ENCODE measurements around the gene GPR39.
"Not testable (repeated sequence)": the region's sequence is repeated elsewhere in the genome, so short reads cannot be mapped to it uniquely, and the experiment has no call there.

GPR39 gene

GRCh38 chr2:132387126-132387525 is 29.5 kb upstream of the GPR39 start:
- Histone ChIP-seq H3K27me3 (ENCODE audit: insufficient read depth, low read length) (peaks cover 7% of the 10 kb centered on the region; the same call in 1 of the 2 replicates), H3K27ac (ENCODE audit: low read depth, low read length) (no peak overlapping the region), H3K36me3 (ENCODE audit: insufficient read depth, low read length) (no peaks in the 10 kb centered on the region), H3K4me1 (ENCODE audit: control insufficient read depth, insufficient read depth, low read length, unreplicated experiment) (no peaks in the 10 kb centered on the region), H3K79me2 (ENCODE audit: control insufficient read depth, insufficient read depth, low read length, unreplicated experiment) (no peaks in the 10 kb centered on the region), H2AFZ (ENCODE audit: low read length, unreplicated experiment) (no peak overlapping the region), H3K4me3 (ENCODE audit: low read depth, low read length) (no peak overlapping the region)

- Histone ChIP-seq H3K79me2 (ENCODE audit: control insufficient read depth, insufficient read depth, low read length, unreplicated experiment) (no peaks in the 10 kb centered on the region), H3K27ac (ENCODE audit: low read depth, low read length) (no peak overlapping the region), H3K4me3 (ENCODE audit: low read depth, low read length) (no peak overlapping the region), H3K27me3 (ENCODE audit: insufficient read depth, low read length) (peaks cover 13% of the 10 kb centered on the region; the same call in 1 of the 2 replicates), H2AFZ (ENCODE audit: low read length, unreplicated experiment) (no peak overlapping the region), H3K36me3 (ENCODE audit: insufficient read depth, low read length) (no peaks in the 10 kb centered on the region), H3K4me1 (ENCODE audit: control insufficient read depth, insufficient read depth, low read length, unreplicated experiment) (no peaks in the 10 kb centered on the region)
These were observed 26.5 kb upstream of the GPR39 start for GRCh38 chr2:132390076-132390475.

- H3K79me2 ChIP-seq (ENCODE audit: control insufficient read depth, insufficient read depth, low read length, unreplicated experiment): no peaks in the 10 kb centered on the region
- no peak overlapping the region for H2AFZ ChIP-seq (ENCODE audit: low read length, unreplicated experiment)
- H3K4me3 ChIP-seq (ENCODE audit: low read depth, low read length): no peak overlapping the region
- peaks cover 9% of the 10 kb centered on the region; the same call in 1 of the 2 replicates for H3K27me3 ChIP-seq (ENCODE audit: insufficient read depth, low read length)
- no peaks in the 10 kb centered on the region for H3K36me3 ChIP-seq (ENCODE audit: insufficient read depth, low read length)
- no peaks in the 10 kb centered on the region for H3K4me1 ChIP-seq (ENCODE audit: control insufficient read depth, insufficient read depth, low read length, unreplicated experiment)
- no peak overlapping the region for H3K27ac ChIP-seq (ENCODE audit: low read depth, low read length)
These were observed 25.2 kb upstream of the GPR39 start for GRCh38 chr2:132391378-132391777.

- H3K36me3 ChIP-seq (ENCODE audit: insufficient read depth, low read length): no peaks in the 10 kb centered on the region
- no peaks in the 10 kb centered on the region for H3K4me1 ChIP-seq (ENCODE audit: control insufficient read depth, insufficient read depth, low read length, unreplicated experiment)
- H3K27me3 ChIP-seq (ENCODE audit: insufficient read depth, low read length): peaks cover 9% of the 10 kb centered on the region; the same call in 1 of the 2 replicates
- no peak overlapping the region for H3K4me3 ChIP-seq (ENCODE audit: low read depth, low read length)
- H3K27ac ChIP-seq (ENCODE audit: low read depth, low read length): no peak overlapping the region
- H2AFZ ChIP-seq (ENCODE audit: low read length, unreplicated experiment): no peak overlapping the region
- H3K79me2 ChIP-seq (ENCODE audit: control insufficient read depth, insufficient read depth, low read length, unreplicated experiment): no peaks in the 10 kb centered on the region
These were observed 24.4 kb upstream of the GPR39 start for GRCh38 chr2:132392221-132392620.

GRCh38 chr2:132392879-132393278 is 23.7 kb upstream of the GPR39 start:
- no peaks in the 10 kb centered on the region for H3K4me1 ChIP-seq (ENCODE audit: control insufficient read depth, insufficient read depth, low read length, unreplicated experiment)
- no peak overlapping the region for H2AFZ ChIP-seq (ENCODE audit: low read length, unreplicated experiment)
- H3K27me3 ChIP-seq (ENCODE audit: insufficient read depth, low read length): peaks cover 11% of the 10 kb centered on the region; the same call in 1 of the 2 replicates
- no peaks in the 10 kb centered on the region for H3K79me2 ChIP-seq (ENCODE audit: control insufficient read depth, insufficient read depth, low read length, unreplicated experiment)
- H3K4me3 ChIP-seq (ENCODE audit: low read depth, low read length): no peak overlapping the region
- no peak overlapping the region for H3K27ac ChIP-seq (ENCODE audit: low read depth, low read length)
- H3K36me3 ChIP-seq (ENCODE audit: insufficient read depth, low read length): no peaks in the 10 kb centered on the region

- H3K4me3 ChIP-seq (ENCODE audit: low read depth, low read length); H3K79me2 ChIP-seq (ENCODE audit: control insufficient read depth, insufficient read depth, low read length, unreplicated experiment); H3K27ac ChIP-seq (ENCODE audit: low read depth, low read length); H3K4me1 ChIP-seq (ENCODE audit: control insufficient read depth, insufficient read depth, low read length, unreplicated experiment); H2AFZ ChIP-seq (ENCODE audit: low read length, unreplicated experiment); H3K36me3 ChIP-seq (ENCODE audit: insufficient read depth, low read length): not testable (repeated sequence)
- peaks cover 14% of the 10 kb centered on the region; the same call in 1 of the 2 replicates for H3K27me3 ChIP-seq (ENCODE audit: insufficient read depth, low read length)
These were observed 19.6 kb upstream of the GPR39 start for GRCh38 chr2:132397042-132397441.

GRCh38 chr2:132400169-132400900 is 16.3 kb upstream of the GPR39 start:
- Histone ChIP-seq H2AFZ (ENCODE audit: low read length, unreplicated experiment) (no peak overlapping the region), H3K27ac (ENCODE audit: low read depth, low read length) (no peak overlapping the region), H3K27me3 (ENCODE audit: insufficient read depth, low read length) (peaks cover 14% of the 10 kb centered on the region; the same call in 1 of the 2 replicates), H3K36me3 (ENCODE audit: insufficient read depth, low read length) (no peaks in the 10 kb centered on the region), H3K79me2 (ENCODE audit: control insufficient read depth, insufficient read depth, low read length, unreplicated experiment) (no peaks in the 10 kb centered on the region), H3K4me3 (ENCODE audit: low read depth, low read length) (no peak overlapping the region), H3K4me1 (ENCODE audit: control insufficient read depth, insufficient read depth, low read length, unreplicated experiment) (peaks cover 3% of the 10 kb centered on the region)

- Histone ChIP-seq H3K27me3 (ENCODE audit: insufficient read depth, low read length) (peaks cover 19% of the 10 kb centered on the region; the same call in 1 of the 2 replicates), H3K4me3 (ENCODE audit: low read depth, low read length) (no peak overlapping the region), H3K4me1 (ENCODE audit: control insufficient read depth, insufficient read depth, low read length, unreplicated experiment) (peaks cover 3% of the 10 kb centered on the region), H2AFZ (ENCODE audit: low read length, unreplicated experiment) (no peak overlapping the region), H3K27ac (ENCODE audit: low read depth, low read length) (no peak overlapping the region), H3K36me3 (ENCODE audit: insufficient read depth, low read length) (no peaks in the 10 kb centered on the region), H3K79me2 (ENCODE audit: control insufficient read depth, insufficient read depth, low read length, unreplicated experiment) (no peaks in the 10 kb centered on the region)
These were observed 15.7 kb upstream of the GPR39 start for GRCh38 chr2:132400901-132401240.

- H3K36me3 ChIP-seq (ENCODE audit: insufficient read depth, low read length): no peaks in the 10 kb centered on the region
- H3K79me2 ChIP-seq (ENCODE audit: control insufficient read depth, insufficient read depth, low read length, unreplicated experiment): no peaks in the 10 kb centered on the region
- no peak overlapping the region for H2AFZ ChIP-seq (ENCODE audit: low read length, unreplicated experiment)
- no peak overlapping the region for H3K4me3 ChIP-seq (ENCODE audit: low read depth, low read length)
- peaks cover 20% of the 10 kb centered on the region; the same call in 1 of the 2 replicates for H3K27me3 ChIP-seq (ENCODE audit: insufficient read depth, low read length)
- H3K27ac ChIP-seq (ENCODE audit: low read depth, low read length): no peak overlapping the region
- peaks cover 3% of the 10 kb centered on the region for H3K4me1 ChIP-seq (ENCODE audit: control insufficient read depth, insufficient read depth, low read length, unreplicated experiment)
These were observed 15.3 kb upstream of the GPR39 start for GRCh38 chr2:132401326-132401725.

- H3K27me3 ChIP-seq (ENCODE audit: insufficient read depth, low read length): peaks cover 32% of the 10 kb centered on the region
- no peaks in the 10 kb centered on the region for H3K79me2 ChIP-seq (ENCODE audit: control insufficient read depth, insufficient read depth, low read length, unreplicated experiment)
- H3K4me3 ChIP-seq (ENCODE audit: low read depth, low read length): no peak overlapping the region
- peaks cover 3% of the 10 kb centered on the region for H3K4me1 ChIP-seq (ENCODE audit: control insufficient read depth, insufficient read depth, low read length, unreplicated experiment)
- H2AFZ ChIP-seq (ENCODE audit: low read length, unreplicated experiment): no peak overlapping the region
- no peaks in the 10 kb centered on the region for H3K36me3 ChIP-seq (ENCODE audit: insufficient read depth, low read length)
- no peak overlapping the region for H3K27ac ChIP-seq (ENCODE audit: low read depth, low read length)
These were observed 13.5 kb upstream of the GPR39 start for GRCh38 chr2:132403146-132403545.

- Histone ChIP-seq H3K36me3 (ENCODE audit: insufficient read depth, low read length) (no peaks in the 10 kb centered on the region), H3K4me3 (ENCODE audit: low read depth, low read length) (no peak overlapping the region), H3K4me1 (ENCODE audit: control insufficient read depth, insufficient read depth, low read length, unreplicated experiment) (peaks cover 3% of the 10 kb centered on the region), H2AFZ (ENCODE audit: low read length, unreplicated experiment) (no peak overlapping the region), H3K27ac (ENCODE audit: low read depth, low read length) (no peak overlapping the region), H3K27me3 (ENCODE audit: insufficient read depth, low read length) (peaks cover 30% of the 10 kb centered on the region), H3K79me2 (ENCODE audit: control insufficient read depth, insufficient read depth, low read length, unreplicated experiment) (no peaks in the 10 kb centered on the region)
These were observed 12.5 kb upstream of the GPR39 start for GRCh38 chr2:132404056-132404455.

Data from ACC112 (cell line).